NCI-H146 (cell line): ENCODE data around the gene NPAS3.
A peak's percentile ranks its signal among the peaks of the same experiment; 100 is the strongest.

ENCODE experiments used
- DNase-seq: peaks from one replicate; lab custom pipeline; 2025; lab: John Stamatoyannopoulos, UW

NPAS3 gene

GRCh38 chr14:33257796-33258195 lies 319.1 kb downstream of the NPAS3 start:
- DNase-seq = no peak

GRCh38 chr14:33259764-33260163 lies 321.1 kb downstream of the NPAS3 start:
- DNase-seq = no peak

- DNase-seq = no peak
These were observed 332.5 kb downstream of the NPAS3 start for GRCh38 chr14:33271216-33271615.

GRCh38 chr14:33271891-33272290 lies 333.2 kb downstream of the NPAS3 start:
- DNase-seq = no peak

- DNase-seq = no peak
These were observed 335.3 kb downstream of the NPAS3 start for GRCh38 chr14:33273978-33274377.

GRCh38 chr14:33275879-33276278 lies 337.2 kb downstream of the NPAS3 start:
- DNase-seq = no peak

- no peak for DNase-seq
These were observed 341.2 kb downstream of the NPAS3 start for GRCh38 chr14:33279865-33280264.

- DNase-seq = no peak
These were observed 342.0 kb downstream of the NPAS3 start for GRCh38 chr14:33280646-33281045.

GRCh38 chr14:33282331-33283230 lies 343.9 kb downstream of the NPAS3 start:
- no peak for DNase-seq

- DNase-seq = no peak
These were observed 347.4 kb downstream of the NPAS3 start for GRCh38 chr14:33285902-33286700.

- no peak for DNase-seq
These were observed 348.5 kb downstream of the NPAS3 start for GRCh38 chr14:33287189-33287588.

GRCh38 chr14:33290641-33291040 lies 352.0 kb downstream of the NPAS3 start:
- no peak for DNase-seq

GRCh38 chr14:33291529-33292104 lies 352.9 kb downstream of the NPAS3 start:
- DNase-seq = no peak

GRCh38 chr14:33294419-33294818 lies 355.7 kb downstream of the NPAS3 start:
- no peak for DNase-seq

- peak; percentile 1 for DNase-seq
These were observed 358.9 kb downstream of the NPAS3 start for GRCh38 chr14:33297565-33297964.

GRCh38 chr14:33307691-33308251 lies 369.1 kb downstream of the NPAS3 start:
- peak; percentile 65 for DNase-seq

GRCh38 chr14:33309106-33309505 lies 370.4 kb downstream of the NPAS3 start:
- DNase-seq = no peak

GRCh38 chr14:33315217-33315616 lies 376.5 kb downstream of the NPAS3 start:
- DNase-seq = no peak

- no peak for DNase-seq
These were observed 377.0 kb downstream of the NPAS3 start for GRCh38 chr14:33315721-33316120.

GRCh38 chr14:33317675-33318074 lies 379.0 kb downstream of the NPAS3 start:
- DNase-seq = no peak

GRCh38 chr14:33323979-33324378 lies 385.3 kb downstream of the NPAS3 start:
- DNase-seq = no peak

GRCh38 chr14:33331176-33331949 lies 392.7 kb downstream of the NPAS3 start:
- no peak for DNase-seq
